HepG2 (cell line): Measurements from ENCODE around the gene KREMEN1. TPM values are rescaled to one million over a fixed set of nuclear protein-coding genes. Genes with fewer than 3 reads are reported as not detected.
A peak's percentile ranks its signal among the peaks of the same experiment; 100 is the strongest.

Source experiments
- ATF5 ChIP-seq: sonication (generic); formaldehyde crosslinking; IDR thresholded peaks from 2 replicates; pipeline ENCODE4 v1.4.0; 2020; ENCODE audit warnings: mild to moderate bottlenecking, low read depth, missing genetic modification reagents
- BRF2 ChIP-seq: sonication (generic); formaldehyde crosslinking; IDR thresholded peaks from 2 replicates; pipeline ENCODE4 v1.8.1; 2022; ENCODE audit warnings: mild to moderate bottlenecking, missing genetic modification reagents
- E2F1 ChIP-seq: sonication (generic); formaldehyde crosslinking; IDR thresholded peaks from 2 replicates; pipeline ENCODE4 v1.5.0; 2020; ENCODE audit warnings: missing genetic modification reagents
- E2F2 ChIP-seq: sonication (generic); formaldehyde crosslinking; IDR thresholded peaks from 2 replicates; pipeline ENCODE4 v1.4.0; 2020; ENCODE audit warnings: missing genetic modification reagents, borderline replicate concordance
- EEA1 ChIP-seq: sonication (generic); formaldehyde crosslinking; IDR thresholded peaks from 2 replicates; pipeline ENCODE4 v1.5.1; 2020; ENCODE audit warnings: mild to moderate bottlenecking, missing genetic modification reagents, borderline replicate concordance
- ELF4 ChIP-seq: sonication (generic); formaldehyde crosslinking; IDR thresholded peaks from 2 replicates; pipeline ENCODE4 v1.5.0; 2020; ENCODE audit warnings: missing genetic modification reagents, mild to moderate bottlenecking, moderate library complexity, borderline replicate concordance
- HMG20A ChIP-seq: IDR thresholded peaks from 2 replicates; pipeline ENCODE4 v1.6.1; 2016; ENCODE audit warnings: borderline replicate concordance
- HOXA7 ChIP-seq: sonication (generic); formaldehyde crosslinking; IDR thresholded peaks from 2 replicates; pipeline ENCODE4 v1.8.1; 2022; ENCODE audit warnings: mild to moderate bottlenecking, missing genetic modification reagents, moderate library complexity
- POLR2A ChIP-seq, 2 experiments: IDR thresholded peaks; 2 replicates each; pipeline ENCODE4 v1.6.1; 2011; ENCODE audit warnings: low read depth in 2 of 2, low read length in 2 of 2, mild to moderate bottlenecking in 1 of 2, moderate library complexity in 1 of 2; ENCODE audit not compliant: insufficient read depth in 1 of 2
- PRMT3 ChIP-seq: sonication (generic); formaldehyde crosslinking; IDR thresholded peaks from 2 replicates; pipeline ENCODE4 v1.8.1; 2022; ENCODE audit warnings: low read depth, mild to moderate bottlenecking, moderate library complexity, missing genetic modification reagents, borderline replicate concordance
- ZBTB10 ChIP-seq: sonication (generic); formaldehyde crosslinking; IDR thresholded peaks from 2 replicates; pipeline ENCODE4 v1.4.0; 2020; ENCODE audit warnings: missing genetic modification reagents, borderline replicate concordance
- ZBTB14 ChIP-seq: sonication (generic); formaldehyde crosslinking; IDR thresholded peaks from 2 replicates; pipeline ENCODE4 v1.4.0; 2020; ENCODE audit warnings: missing genetic modification reagents
- ZBTB49 ChIP-seq: sonication (generic); formaldehyde crosslinking; IDR thresholded peaks from 2 replicates; pipeline ENCODE4 v1.4.0; 2020; ENCODE audit warnings: missing genetic modification reagents, borderline replicate concordance
- ZFP90 ChIP-seq: sonication (generic); formaldehyde crosslinking; IDR thresholded peaks from 2 replicates; pipeline ENCODE4 v1.8.0; 2022; ENCODE audit warnings: missing genetic modification reagents, mild to moderate bottlenecking, inconsistent platforms, borderline replicate concordance
- ZNF263 ChIP-seq: sonication (generic); formaldehyde crosslinking; IDR thresholded peaks from 2 replicates; pipeline ENCODE4 v1.4.0; 2020; ENCODE audit warnings: missing genetic modification reagents
- ZNF580 ChIP-seq: IDR thresholded peaks from 2 replicates; pipeline ENCODE4 v1.6.1; 2016; ENCODE audit warnings: low read depth, borderline replicate concordance
- polyA plus RNA-seq, 8 experiments: library from polyadenylated mRNA; depleted of rRNA in 3 of 8; stranded (reverse) in 7 of 8; unstranded in 1 of 8; fragments of >200 nt; fragmentation: Illumina TruSeq in 4 of 8; extraction: Trizol in 4 of 8; gene quantifications; 2 replicates each; pipeline versions ENCODE4 v1.2.1 to v1.2.3, GENCODE V29; 2011 to 2016; ENCODE audit warnings: low read depth in 4 of 8, missing spikeins in 1 of 8, mixed read lengths in 1 of 8; ENCODE audit not compliant: insufficient read depth in 1 of 8
- total RNA-seq, 5 experiments: library from RNA; depleted of rRNA; stranded (reverse); fragments of >200 nt; fragmentation: Illumina TruSeq; extraction: Trizol; gene quantifications; 2 replicates each; pipeline ENCODE4 v1.2.3, GENCODE V29; 2016; ENCODE audit warnings: low read depth in 1 of 5

Gene KREMEN1
- total and polyA plus RNA-seq, 2 of the 13 experiments (the other 11 are each of a cell fraction or from before 2014, with no cell fraction given), result 9.8 to 13.8 TPM

- TF ChIP-seq ZBTB49 (CRISPR knock-in tag), result no peak
- no peak for TF ChIP-seq ELF4 (CRISPR knock-in tag)
- no peak for TF ChIP-seq PRMT3 (CRISPR knock-in tag)
- peak; percentile 47; the same call in 1 of the 2 replicates for TF ChIP-seq ZBTB10 (CRISPR knock-in tag)
- peak; percentile 57 to 63; a peak in 3 of 4 replicates for TF ChIP-seq POLR2A (IDR thresholded peaks at IDR 0.05; ENCODE audit: insufficient read depth in 1 of 2, low read depth in 2 of 2, low read length in 2 of 2)
- no peak; the same call in 1 of the 2 replicates for TF ChIP-seq E2F2 (CRISPR knock-in tag)
- no peak for TF ChIP-seq ZNF263
- TF ChIP-seq ZNF580, result 0 out of 2 replicates have a peak, but pooled peaks have one; percentile 25
- no peak for TF ChIP-seq ATF5
- TF ChIP-seq ZFP90, result no peak
- peak; percentile 15; the same call in 1 of the 2 replicates for TF ChIP-seq ZBTB14 (CRISPR knock-in tag)
- peak; percentile 22; the same call in 1 of the 2 replicates for TF ChIP-seq HMG20A (CRISPR knock-in tag)
- 0 out of 2 replicates have a peak, but pooled peaks have one; percentile 24 for TF ChIP-seq EEA1
- no peak for TF ChIP-seq HOXA7 (CRISPR knock-in tag)
- TF ChIP-seq E2F1 (CRISPR knock-in tag), result peak; percentile 88
- no peak for TF ChIP-seq BRF2 (CRISPR knock-in tag)
These were observed 1.4 kb upstream of the KREMEN1 start (continued) for GRCh38 chr22:29071261-29072045.
